ENCODE measurements around the gene ADAM12. TPM values are rescaled to one million over a fixed set of nuclear protein-coding genes. Genes with fewer than 3 reads are reported as not detected.

The ADAM12 gene
- total RNA-seq, 1 experiment from 2014 or later = not detected

- DNase-seq (ENCODE audit: low spot score) = no peak
- in situ Hi-C loops (cut with HindIII; ENCODE audit: low sequenced_read_pairs) = no loop called here
Observed at GRCh38 chr10:126336801-126337200, 51.5 kb downstream of the ADAM12 start.

- in situ Hi-C loops (cut with HindIII; ENCODE audit: low sequenced_read_pairs) = no loop called here
Observed at GRCh38 chr10:126334272-126334671, 54.0 kb downstream of the ADAM12 start.

GRCh38 chr10:126332576-126332975, 55.7 kb downstream of the ADAM12 start:
- in situ Hi-C loops (cut with HindIII; ENCODE audit: low sequenced_read_pairs) = no loop called here
- no peak for DNase-seq (ENCODE audit: low spot score)

More at GRCh38 chr10:126334272-126334671, 54.0 kb downstream of the ADAM12 start:
- no peak for DNase-seq (ENCODE audit: low spot score)

- in situ Hi-C loops (cut with HindIII; ENCODE audit: low sequenced_read_pairs) = no loop called here
- no peak for DNase-seq (ENCODE audit: low spot score)
Observed at GRCh38 chr10:126331101-126331500, 57.2 kb downstream of the ADAM12 start.

GRCh38 chr10:126324826-126325225, 63.5 kb downstream of the ADAM12 start:
- no peak for DNase-seq (ENCODE audit: low spot score)
- in situ Hi-C loops (cut with HindIII; ENCODE audit: low sequenced_read_pairs) = no loop called here

- in situ Hi-C loops (cut with HindIII; ENCODE audit: low sequenced_read_pairs) = no loop called here
- DNase-seq (ENCODE audit: low spot score) = no peak
Observed at GRCh38 chr10:126321440-126321839, 66.8 kb downstream of the ADAM12 start.

GRCh38 chr10:126317751-126318150, 70.5 kb downstream of the ADAM12 start:
- in situ Hi-C loops (cut with HindIII; ENCODE audit: low sequenced_read_pairs) = no loop called here
- no peak for DNase-seq (ENCODE audit: low spot score)

- DNase-seq (ENCODE audit: low spot score) = no peak
- in situ Hi-C loops (cut with HindIII; ENCODE audit: low sequenced_read_pairs) = no loop called here
Observed at GRCh38 chr10:126315494-126316177, 72.6 kb downstream of the ADAM12 start.

GRCh38 chr10:126314863-126315493, 73.3 kb downstream of the ADAM12 start:
- in situ Hi-C loops (cut with HindIII; ENCODE audit: low sequenced_read_pairs) = no loop called here
- DNase-seq (ENCODE audit: low spot score) = no peak

GRCh38 chr10:126312167-126312566, 76.1 kb downstream of the ADAM12 start:
- no peak for DNase-seq (ENCODE audit: low spot score)
- in situ Hi-C loops (cut with HindIII; ENCODE audit: low sequenced_read_pairs) = no loop called here

GRCh38 chr10:126309228-126309883, 78.9 kb downstream of the ADAM12 start:
- in situ Hi-C loops (cut with HindIII; ENCODE audit: low sequenced_read_pairs) = no loop called here
- no peak for DNase-seq (ENCODE audit: low spot score)

- no peak for DNase-seq (ENCODE audit: low spot score)
- in situ Hi-C loops (cut with HindIII; ENCODE audit: low sequenced_read_pairs) = no loop called here
Observed at GRCh38 chr10:126302826-126303665, 85.2 kb downstream of the ADAM12 start.

GRCh38 chr10:126302476-126302756, 85.9 kb downstream of the ADAM12 start:
- in situ Hi-C loops (cut with HindIII; ENCODE audit: low sequenced_read_pairs) = no loop called here
- no peak for DNase-seq (ENCODE audit: low spot score)

- no peak for DNase-seq (ENCODE audit: low spot score)
- in situ Hi-C loops (cut with HindIII; ENCODE audit: low sequenced_read_pairs) = no loop called here
Observed at GRCh38 chr10:126301701-126302475, 86.4 kb downstream of the ADAM12 start.

GRCh38 chr10:126294451-126294850, 93.8 kb downstream of the ADAM12 start:
- in situ Hi-C loops (cut with HindIII; ENCODE audit: low sequenced_read_pairs) = no loop called here
- no peak for DNase-seq (ENCODE audit: low spot score)

GRCh38 chr10:126290232-126290631, 98.0 kb downstream of the ADAM12 start:
- DNase-seq (ENCODE audit: low spot score) = no peak
- in situ Hi-C loops (cut with HindIII; ENCODE audit: low sequenced_read_pairs) = no loop called here

GRCh38 chr10:126288547-126289493, 99.5 kb downstream of the ADAM12 start:
- in situ Hi-C loops (cut with HindIII; ENCODE audit: low sequenced_read_pairs) = no loop called here
- no peak for DNase-seq (ENCODE audit: low spot score)

GRCh38 chr10:126286256-126286780, 102.0 kb downstream of the ADAM12 start:
- in situ Hi-C loops (cut with HindIII; ENCODE audit: low sequenced_read_pairs) = no loop called here
- no peak for DNase-seq (ENCODE audit: low spot score)
